Heart left ventricle (tissue), 16 donors: ENCODE data around the gene ALPK3. TPM values are rescaled to one million over a fixed set of nuclear protein-coding genes. Genes with fewer than 3 reads are reported as not detected.

Experiments
- ATAC-seq, 4 donors: fragments of 200-7000 bp; cut with Tn5 transposase; one replicate each; pipeline ENCODE4 v1.9.1; 2020 to 2022; ENCODE audit warnings: moderate library complexity in 4 of 4, mild to moderate bottlenecking in 3 of 4, moderate number of reproducible peaks in 1 of 4
- DNase-seq, 5 donors: peaks; one replicate each; pipeline ENCODE4 v3.0.0-alpha.2; 2020
- H3K27ac ChIP-seq, 12 donors: fragments of 200-600 bp; sonication (generic) in 4 of 12; one replicate each; pipeline versions ENCODE4 v1.5.0 to v1.8.0; 2016 to 2022; ENCODE audit warnings: mild to moderate bottlenecking in 2 of 12
- H3K27me3 ChIP-seq, 9 donors: fragments of 200-600 bp; sonication (generic) in 2 of 9; one replicate each; pipeline versions ENCODE4 v1.5.1 to v1.8.0; 2016 to 2022; ENCODE audit warnings: mild to moderate bottlenecking in 3 of 9
- H3K36me3 ChIP-seq, 9 donors: fragments of 200-600 bp; sonication (generic) in 2 of 9; one replicate each; pipeline versions ENCODE4 v1.5.0 to v1.8.0; 2018 to 2022; ENCODE audit warnings: mild to moderate bottlenecking in 2 of 9
- H3K4me1 ChIP-seq, 12 donors: fragments of 200-600 bp; sonication (generic) in 4 of 12; one replicate each; pipeline versions ENCODE4 v1.5.0 to v1.8.0; 2016 to 2022; ENCODE audit warnings: mild to moderate bottlenecking in 3 of 12
- H3K4me3 ChIP-seq, 12 donors: fragments of 200-600 bp; sonication (generic) in 4 of 12; one replicate each; pipeline versions ENCODE4 v1.5.0 to v1.8.0; 2017 to 2022; ENCODE audit warnings: mild to moderate bottlenecking in 9 of 12, moderate library complexity in 4 of 12
- H3K9me3 ChIP-seq, 12 donors: fragments of 200-600 bp; sonication (generic) in 4 of 12; one replicate each; pipeline versions ENCODE4 v1.5.0 to v1.8.0; 2016 to 2022; ENCODE audit warnings: mild to moderate bottlenecking in 1 of 12
- POLR2A ChIP-seq, 2 donors: fragments of 450-650 bp; IDR thresholded peaks; one replicate each; pipeline ENCODE4 v1.6.1; 2017; ENCODE audit warnings: antibody characterized with exemption in 2 of 2, mild to moderate bottlenecking in 2 of 2, moderate library complexity in 2 of 2
- WGBS, 4 donors: extraction: QIAGEN DNeasy Blood & Tissue Kit in 2 of 4; methylation state at CpG; one replicate each; pipeline versions ENCODE4 v1.1.5 to v1.1.7; 2013 to 2018; 5-methylcytosine and 5-hydroxymethylcytosine counted together
- intact Hi-C, 10 donors: fragments of 100-400 bp; cut with DNase I; formaldehyde crosslinking; loops; one replicate each; pipeline versions ENCODE4 v1.11.1 to v1.14.2; 2022
- polyA plus RNA-seq, 2 donors: library from polyadenylated mRNA; stranded (reverse); fragments of 200-250 nt; gene quantifications; one replicate each; pipeline ENCODE4 v1.2.3, GENCODE V29; 2013
- total RNA-seq, 9 donors: library from RNA; depleted of rRNA in 2 of 9; stranded (reverse); fragments of >200 nt in 2 of 9; fragmentation: NEBNext Ultra II Directional in 3 of 9; extraction: Animal tissue kit (Norgen Biotek cat#: 25700) in 3 of 9; gene quantifications; one replicate each; pipeline versions ENCODE4 v1.1.0 to v1.2.4, GENCODE V29; 2016 to 2023
- TF ChIP-seq, protein P1 (sequence below), 12 donors: fragments of 200-600 bp; sonication (generic) in 4 of 12; IDR thresholded peaks; one replicate each; pipeline versions ENCODE4 v1.5.0 to v1.8.0; 2018 to 2022; ENCODE audit warnings: antibody characterized with exemption in 12 of 12, mild to moderate bottlenecking in 5 of 12
- donor health status: ischemic (EF 13 %, LVEDD 7.1; RV severe dilation, severe dysfunction).
- donor health status: healthy with polysubstance abuse.
- donor health status: DM: no; HTN: yes; CAD: no.
- donor health status: DM: no; HTN: no; CAD: no.
- donor health status: ischemic (EF 25% LVEDD 6.9; RV normal size, moderate dysfunction).
- donor health status: ischemic (EF 25% LVEDD 5.7; RV mildly dilated, moderate dysfunction).
- donor health status: healthy.
- donor health status: DM: yes; HTN: yes; CAD: no.
- donor health status: ischemic (EF 35%, LVEDD 5.7; RV mildly dilated, moderate dysfunction).
- donor health status: nonischemic (EF 11% LVEDD 7.7; RV severe dilation, severe dysfunction).
- donor health status: DM: yes; HTN: yes; CAD: no.
- donor health status: PGD.
- donor health status: ischemic (EF 29% LVEDD 5.4; RV normal size, mild dysfunction).
- donor health status: nonischemic (EF 23%, LVEDD 6.1; RV moderate dilation, normal function).

The ALPK3 gene
- total and polyA plus RNA-seq, 11 donors, result 82.2 to 258 (median 144) TPM

GRCh38 chr15:84919106-84919667 lies 102.0 kb downstream of the ALPK3 start:
- Histone ChIP-seq H3K27ac (no peak overlapping the region), H3K36me3 (no peaks in the 10 kb centered on the region), H3K9me3 (no peaks in the 10 kb centered on the region), H3K4me3 (no peak overlapping the region), H3K27me3 (no peaks in the 10 kb centered on the region), H3K4me1 (peaks cover 5 to 29% (median 16%) of the 10 kb centered on the region in 12 donors)
- DNase-seq (no peak), ATAC-seq (no peak)
- intact Hi-C loops, result loop anchor here in 3 of 10 donors (5.0 to 10.0 kb wide), 4 partner anchors 52 to 204 kb away; partner anchors contain the start of gene SEC11A (in 1 of the 3)
- TF ChIP-seq, protein P1, sequence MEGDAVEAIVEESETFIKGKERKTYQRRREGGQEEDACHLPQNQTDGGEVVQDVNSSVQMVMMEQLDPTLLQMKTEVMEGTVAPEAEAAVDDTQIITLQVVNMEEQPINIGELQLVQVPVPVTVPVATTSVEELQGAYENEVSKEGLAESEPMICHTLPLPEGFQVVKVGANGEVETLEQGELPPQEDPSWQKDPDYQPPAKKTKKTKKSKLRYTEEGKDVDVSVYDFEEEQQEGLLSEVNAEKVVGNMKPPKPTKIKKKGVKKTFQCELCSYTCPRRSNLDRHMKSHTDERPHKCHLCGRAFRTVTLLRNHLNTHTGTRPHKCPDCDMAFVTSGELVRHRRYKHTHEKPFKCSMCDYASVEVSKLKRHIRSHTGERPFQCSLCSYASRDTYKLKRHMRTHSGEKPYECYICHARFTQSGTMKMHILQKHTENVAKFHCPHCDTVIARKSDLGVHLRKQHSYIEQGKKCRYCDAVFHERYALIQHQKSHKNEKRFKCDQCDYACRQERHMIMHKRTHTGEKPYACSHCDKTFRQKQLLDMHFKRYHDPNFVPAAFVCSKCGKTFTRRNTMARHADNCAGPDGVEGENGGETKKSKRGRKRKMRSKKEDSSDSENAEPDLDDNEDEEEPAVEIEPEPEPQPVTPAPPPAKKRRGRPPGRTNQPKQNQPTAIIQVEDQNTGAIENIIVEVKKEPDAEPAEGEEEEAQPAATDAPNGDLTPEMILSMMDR (IDR thresholded peaks at IDR 0.05), result no peak
- TF ChIP-seq POLR2A (IDR thresholded peaks at IDR 0.05), result no peak
- WGBS, 4 donors, result 93 to 99% (median 96%) methylated on average over 2 of the region's 2 CpGs

- ATAC-seq (no peak), DNase-seq (no peak)
- intact Hi-C loops, result loop anchor here in 7 of 10 donors (5.0 to 10.0 kb wide), 6 partner anchors 39 to 326 kb away; partner anchors contain the start of genes NMB (in 1 of the 7), SEC11A (in 1 of the 7), SLC28A1 (in 1 of the 7) and WDR73 (in 1 of the 7)
- TF ChIP-seq, protein P1 (IDR thresholded peaks at IDR 0.05), result no peak
- TF ChIP-seq POLR2A (IDR thresholded peaks at IDR 0.05), result no peak
- Histone ChIP-seq H3K27me3 (no peaks in the 10 kb centered on the region), H3K4me3 (no peak overlapping the region), H3K27ac (no peak overlapping the region), H3K9me3 (no peaks in the 10 kb centered on the region), H3K4me1 (peaks cover 0 to 11% (median 0%) of the 10 kb centered on the region in 12 donors), H3K36me3 (no peaks in the 10 kb centered on the region)
- WGBS, 4 donors, result 90 to 94% (median 92%) methylated on average over 2 of the region's 2 CpGs
Observed at GRCh38 chr15:84921121-84921520, 104.0 kb downstream of the ALPK3 start.

DNA sequence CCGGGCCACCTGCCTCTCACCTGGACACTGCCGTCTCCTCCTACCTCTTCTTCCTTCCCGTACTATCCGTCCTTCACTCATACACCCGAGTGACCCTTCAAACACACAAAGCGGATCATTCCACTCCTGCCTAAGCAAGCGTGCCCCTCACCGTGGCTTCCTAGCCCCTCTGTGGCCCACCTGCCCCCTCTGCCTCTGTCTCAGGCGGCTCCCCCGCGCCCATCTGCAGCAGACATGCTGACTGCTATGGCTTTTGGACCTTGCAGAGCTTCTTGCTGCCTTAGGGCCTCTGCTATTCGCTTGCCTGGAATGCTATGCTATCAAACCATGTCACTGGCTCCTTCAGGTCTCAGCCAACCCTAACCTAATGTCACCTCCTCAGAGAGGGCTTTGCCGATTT lies 105.4 kb downstream of the ALPK3 start:
- no peak overlapping the region for H3K27ac ChIP-seq
- H3K27me3 ChIP-seq, result no peaks in the 10 kb centered on the region
- peaks cover 0 to 10% (median 2%) of the 10 kb centered on the region in 12 donors for H3K4me1 ChIP-seq
- 92 to 97% (median 95%) methylated on average over 13 of the region's 13 CpGs for WGBS, 4 donors
- intact Hi-C loops, result loop anchor here in 7 of 10 donors (5.0 to 10.0 kb wide), 6 partner anchors 40 to 328 kb away; partner anchors contain the start of genes NMB (in 1 of the 7), SEC11A (in 1 of the 7), SLC28A1 (in 1 of the 7) and WDR73 (in 1 of the 7)
- no peaks in the 10 kb centered on the region for H3K36me3 ChIP-seq
- no peak for DNase-seq
- no peak overlapping the region for H3K4me3 ChIP-seq
- no peak for ATAC-seq
- no peak for TF ChIP-seq POLR2A (IDR thresholded peaks at IDR 0.05)
- TF ChIP-seq, protein P1 (IDR thresholded peaks at IDR 0.05), result no peak
- no peaks in the 10 kb centered on the region for H3K9me3 ChIP-seq

Other genes starting within 250 kb of the ALPK3 start
- 10 to 100 TPM in 1 of 9 donors, 1 to 10 TPM in 8; 4.6 to 10.6 (median 6.3) TPM for gene ZSCAN2, start 216.3 kb upstream of the ALPK3 start, total RNA-seq
- 1 to 10 TPM; 4.3 to 4.5 TPM for gene ZSCAN2, start 216.3 kb upstream of the ALPK3 start, polyA plus RNA-seq
- gene WDR73, start 163.1 kb upstream of the ALPK3 start, total RNA-seq, result 10 to 100 TPM in 8 of 9 donors, 1 to 10 TPM in 1; 8.7 to 22.2 (median 13.9) TPM
- gene WDR73, start 163.1 kb upstream of the ALPK3 start, polyA plus RNA-seq, result 10 to 100 TPM in 1 of 2 donors, 1 to 10 TPM in 1; 9.2 to 20.6 TPM
- gene NMB, start 159.2 kb upstream of the ALPK3 start, total RNA-seq, result 1 to 10 TPM; 1.4 to 8.6 (median 2.8) TPM
- gene NMB, start 159.2 kb upstream of the ALPK3 start, polyA plus RNA-seq, result 1 to 10 TPM; 3.9 to 6.6 TPM
- 10 to 100 TPM; 55.7 to 95.7 (median 73.0) TPM for gene SEC11A, start 101.2 kb upstream of the ALPK3 start, total RNA-seq
- gene SEC11A, start 101.2 kb upstream of the ALPK3 start, polyA plus RNA-seq, result 100 to 1,000 TPM in 1 of 2 donors, 10 to 100 TPM in 1; 73.3 to 152 TPM
- gene ZNF592, start 68.8 kb upstream of the ALPK3 start, total RNA-seq, result 10 to 100 TPM; 16.8 to 28.6 (median 21.4) TPM
- 10 to 100 TPM in 1 of 2 donors, 1 to 10 TPM in 1; 9.7 to 21.2 TPM for gene ZNF592, start 68.8 kb upstream of the ALPK3 start, polyA plus RNA-seq
- gene SLC28A1, start 67.3 kb downstream of the ALPK3 start, total RNA-seq, result 1 to 10 TPM in 3 of 9 donors, under 1 TPM in 5, not detected in 1; 0.14 to 2.9 (median 0.74) TPM
- gene SLC28A1, start 67.3 kb downstream of the ALPK3 start, polyA plus RNA-seq, result 1 to 10 TPM in 1 of 2 donors, under 1 TPM in 1; 0.17 to 1.9 TPM
- 10 to 100 TPM in 8 of 9 donors, 1 to 10 TPM in 1; 9.4 to 21.5 (median 17.8) TPM for gene PDE8A, start 164.5 kb downstream of the ALPK3 start, total RNA-seq
- gene PDE8A, start 164.5 kb downstream of the ALPK3 start, polyA plus RNA-seq, result 10 to 100 TPM; 11.9 to 13.6 TPM